ENCODE results near the gene ERCC8. TPM values are rescaled to one million over a fixed set of nuclear protein-coding genes. Genes with fewer than 3 reads are reported as not detected.

The ERCC8 gene
- total and polyA plus RNA-seq, 9 of the 15 experiments (the other 6 are each of a cell fraction or from before 2014, with no cell fraction given), result 10.1 to 41.8 (median 24.4) TPM

DNA sequence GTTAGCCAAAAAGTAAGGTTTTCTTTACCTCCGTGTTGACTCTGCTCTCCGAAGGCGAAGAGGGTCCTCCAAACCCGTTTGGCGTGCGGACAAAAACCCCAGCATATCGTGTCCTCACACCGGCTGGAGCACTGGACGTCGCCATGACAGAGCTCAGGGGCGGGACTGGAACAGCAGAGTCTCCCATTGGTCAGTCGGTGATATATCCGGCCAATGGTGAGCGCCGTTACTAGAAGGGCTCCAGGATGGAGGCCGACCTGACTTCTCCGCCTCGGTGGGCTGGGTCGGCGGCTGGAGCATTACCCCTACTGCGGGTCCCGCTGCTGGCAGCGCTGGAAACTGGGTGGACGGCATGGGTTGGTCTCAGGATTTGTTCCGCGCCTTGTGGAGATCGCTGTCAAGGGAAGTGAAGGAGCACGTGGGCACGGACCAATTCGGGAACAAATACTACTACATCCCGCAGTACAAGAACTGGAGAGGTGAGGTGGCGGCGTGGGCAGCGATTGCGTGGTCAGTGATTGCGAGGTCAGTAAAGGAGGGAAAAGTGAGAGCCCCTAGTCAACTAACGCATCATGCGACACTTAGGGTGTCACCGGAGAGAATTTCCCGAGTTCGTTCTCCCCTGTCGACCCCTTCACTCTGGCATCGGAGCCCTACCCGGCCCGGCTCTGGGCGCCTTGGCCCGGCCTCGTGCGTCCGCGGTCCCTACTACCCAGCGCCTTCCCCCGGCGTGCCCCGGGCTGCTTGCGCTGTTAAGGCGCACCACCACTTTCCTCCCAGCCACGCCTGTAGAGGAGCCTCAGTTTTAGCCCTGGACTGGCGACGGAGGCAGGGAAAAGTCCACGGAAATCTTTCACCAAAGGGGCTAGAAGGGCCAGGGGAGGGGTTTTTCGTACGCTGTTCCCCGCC lies at the start of gene ERCC8, which contains the start of gene NDUFAF2 (continued):
- TF ChIP-seq, protein P1, sequence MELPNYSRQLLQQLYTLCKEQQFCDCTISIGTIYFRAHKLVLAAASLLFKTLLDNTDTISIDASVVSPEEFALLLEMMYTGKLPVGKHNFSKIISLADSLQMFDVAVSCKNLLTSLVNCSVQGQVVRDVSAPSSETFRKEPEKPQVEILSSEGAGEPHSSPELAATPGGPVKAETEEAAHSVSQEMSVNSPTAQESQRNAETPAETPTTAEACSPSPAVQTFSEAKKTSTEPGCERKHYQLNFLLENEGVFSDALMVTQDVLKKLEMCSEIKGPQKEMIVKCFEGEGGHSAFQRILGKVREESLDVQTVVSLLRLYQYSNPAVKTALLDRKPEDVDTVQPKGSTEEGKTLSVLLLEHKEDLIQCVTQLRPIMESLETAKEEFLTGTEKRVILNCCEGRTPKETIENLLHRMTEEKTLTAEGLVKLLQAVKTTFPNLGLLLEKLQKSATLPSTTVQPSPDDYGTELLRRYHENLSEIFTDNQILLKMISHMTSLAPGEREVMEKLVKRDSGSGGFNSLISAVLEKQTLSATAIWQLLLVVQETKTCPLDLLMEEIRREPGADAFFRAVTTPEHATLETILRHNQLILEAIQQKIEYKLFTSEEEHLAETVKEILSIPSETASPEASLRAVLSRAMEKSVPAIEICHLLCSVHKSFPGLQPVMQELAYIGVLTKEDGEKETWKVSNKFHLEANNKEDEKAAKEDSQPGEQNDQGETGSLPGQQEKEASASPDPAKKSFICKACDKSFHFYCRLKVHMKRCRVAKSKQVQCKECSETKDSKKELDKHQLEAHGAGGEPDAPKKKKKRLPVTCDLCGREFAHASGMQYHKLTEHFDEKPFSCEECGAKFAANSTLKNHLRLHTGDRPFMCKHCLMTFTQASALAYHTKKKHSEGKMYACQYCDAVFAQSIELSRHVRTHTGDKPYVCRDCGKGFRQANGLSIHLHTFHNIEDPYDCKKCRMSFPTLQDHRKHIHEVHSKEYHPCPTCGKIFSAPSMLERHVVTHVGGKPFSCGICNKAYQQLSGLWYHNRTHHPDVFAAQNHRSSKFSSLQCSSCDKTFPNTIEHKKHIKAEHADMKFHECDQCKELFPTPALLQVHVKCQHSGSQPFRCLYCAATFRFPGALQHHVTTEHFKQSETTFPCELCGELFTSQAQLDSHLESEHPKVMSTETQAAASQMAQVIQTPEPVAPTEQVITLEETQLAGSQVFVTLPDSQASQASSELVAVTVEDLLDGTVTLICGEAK (IDR thresholded peaks at IDR 0.05), result no peak
- TF ChIP-seq, protein P1 (CRISPR knock-in tag; IDR thresholded peaks at IDR 0.05), result peak; percentile 10; the same call in 1 of the 2 replicates
- TF ChIP-seq ZFX (CRISPR knock-in tag; IDR thresholded peaks at IDR 0.05) (peak; percentile 85), ZNF778 (CRISPR knock-in tag; IDR thresholded peaks at IDR 0.05) (no peak), PHB2 (IDR thresholded peaks at IDR 0.05; ENCODE audit: low read depth) (no peak), EWSR1 (IDR thresholded peaks at IDR 0.05; ENCODE audit: borderline replicate concordance, low read depth, partially characterized antibody) (no peak), TBL1XR1 (IDR thresholded peaks at IDR 0.05; ENCODE audit: low read length in 2 of 2) (no peak), ZNF212 (CRISPR knock-in tag; IDR thresholded peaks at IDR 0.05) (no peak), ETS1 (conservative IDR thresholded peaks at IDR 0.05; ENCODE audit: control insufficient read depth, low read depth, low read length) (no peak), PHTF2 (CRISPR knock-in tag; IDR thresholded peaks at IDR 0.05) (no peak)
- TF ChIP-seq, protein P2, sequence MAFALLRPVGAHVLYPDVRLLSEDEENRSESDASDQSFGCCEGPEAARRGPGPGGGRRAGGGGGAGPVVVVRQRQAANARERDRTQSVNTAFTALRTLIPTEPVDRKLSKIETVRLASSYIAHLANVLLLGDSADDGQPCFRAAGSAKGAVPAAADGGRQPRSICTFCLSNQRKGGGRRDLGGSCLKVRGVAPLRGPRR (CRISPR knock-in tag; IDR thresholded peaks at IDR 0.05), result no peak
- TF ChIP-seq, protein P3, sequence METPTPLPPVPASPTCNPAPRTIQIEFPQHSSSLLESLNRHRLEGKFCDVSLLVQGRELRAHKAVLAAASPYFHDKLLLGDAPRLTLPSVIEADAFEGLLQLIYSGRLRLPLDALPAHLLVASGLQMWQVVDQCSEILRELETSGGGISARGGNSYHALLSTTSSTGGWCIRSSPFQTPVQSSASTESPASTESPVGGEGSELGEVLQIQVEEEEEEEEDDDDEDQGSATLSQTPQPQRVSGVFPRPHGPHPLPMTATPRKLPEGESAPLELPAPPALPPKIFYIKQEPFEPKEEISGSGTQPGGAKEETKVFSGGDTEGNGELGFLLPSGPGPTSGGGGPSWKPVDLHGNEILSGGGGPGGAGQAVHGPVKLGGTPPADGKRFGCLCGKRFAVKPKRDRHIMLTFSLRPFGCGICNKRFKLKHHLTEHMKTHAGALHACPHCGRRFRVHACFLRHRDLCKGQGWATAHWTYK (CRISPR knock-in tag; IDR thresholded peaks at IDR 0.05), result no peak
- TF ChIP-seq, protein P4, sequence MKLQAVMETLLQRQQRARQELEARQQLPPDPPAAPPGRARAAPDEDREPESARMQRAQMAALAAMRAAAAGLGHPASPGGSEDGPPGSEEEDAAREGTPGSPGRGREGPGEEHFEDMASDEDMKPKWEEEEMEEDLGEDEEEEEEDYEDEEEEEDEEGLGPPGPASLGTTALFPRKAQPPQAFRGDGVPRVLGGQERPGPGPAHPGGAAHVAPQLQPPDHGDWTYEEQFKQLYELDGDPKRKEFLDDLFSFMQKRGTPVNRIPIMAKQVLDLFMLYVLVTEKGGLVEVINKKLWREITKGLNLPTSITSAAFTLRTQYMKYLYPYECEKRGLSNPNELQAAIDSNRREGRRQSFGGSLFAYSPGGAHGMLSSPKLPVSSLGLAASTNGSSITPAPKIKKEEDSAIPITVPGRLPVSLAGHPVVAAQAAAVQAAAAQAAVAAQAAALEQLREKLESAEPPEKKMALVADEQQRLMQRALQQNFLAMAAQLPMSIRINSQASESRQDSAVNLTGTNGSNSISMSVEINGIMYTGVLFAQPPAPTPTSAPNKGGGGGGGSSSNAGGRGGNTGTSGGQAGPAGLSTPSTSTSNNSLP (IDR thresholded peaks at IDR 0.05; ENCODE audit: borderline replicate concordance, low read depth, low read length), result no peak

All from K562 (cell line).